ENCODE data around the gene SYT7.

The SYT7 gene

DNA sequence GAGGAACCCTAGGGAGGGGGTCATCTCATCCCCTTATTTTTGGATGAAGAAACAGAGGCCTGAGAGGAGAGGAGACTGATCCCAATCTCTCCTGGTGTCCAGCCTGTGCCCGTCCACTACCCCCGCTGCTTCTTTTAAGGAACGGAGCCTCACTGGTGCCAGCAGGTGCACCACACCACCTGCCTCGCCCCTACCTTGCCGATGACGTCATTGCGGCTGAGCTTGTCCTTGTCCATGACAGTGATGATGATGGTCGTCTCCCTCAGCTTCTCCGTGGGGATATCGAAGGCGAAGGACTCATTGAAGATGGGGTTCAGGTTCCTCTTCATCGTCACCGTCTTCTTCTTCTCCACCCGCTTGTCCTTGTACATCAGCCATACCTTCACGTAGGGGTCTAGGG, 58.0 kb downstream of the SYT7 start:
- in situ Hi-C loops (cut with HindIII; ENCODE audit: low sequenced_read_pairs): no loop called here

DNA sequence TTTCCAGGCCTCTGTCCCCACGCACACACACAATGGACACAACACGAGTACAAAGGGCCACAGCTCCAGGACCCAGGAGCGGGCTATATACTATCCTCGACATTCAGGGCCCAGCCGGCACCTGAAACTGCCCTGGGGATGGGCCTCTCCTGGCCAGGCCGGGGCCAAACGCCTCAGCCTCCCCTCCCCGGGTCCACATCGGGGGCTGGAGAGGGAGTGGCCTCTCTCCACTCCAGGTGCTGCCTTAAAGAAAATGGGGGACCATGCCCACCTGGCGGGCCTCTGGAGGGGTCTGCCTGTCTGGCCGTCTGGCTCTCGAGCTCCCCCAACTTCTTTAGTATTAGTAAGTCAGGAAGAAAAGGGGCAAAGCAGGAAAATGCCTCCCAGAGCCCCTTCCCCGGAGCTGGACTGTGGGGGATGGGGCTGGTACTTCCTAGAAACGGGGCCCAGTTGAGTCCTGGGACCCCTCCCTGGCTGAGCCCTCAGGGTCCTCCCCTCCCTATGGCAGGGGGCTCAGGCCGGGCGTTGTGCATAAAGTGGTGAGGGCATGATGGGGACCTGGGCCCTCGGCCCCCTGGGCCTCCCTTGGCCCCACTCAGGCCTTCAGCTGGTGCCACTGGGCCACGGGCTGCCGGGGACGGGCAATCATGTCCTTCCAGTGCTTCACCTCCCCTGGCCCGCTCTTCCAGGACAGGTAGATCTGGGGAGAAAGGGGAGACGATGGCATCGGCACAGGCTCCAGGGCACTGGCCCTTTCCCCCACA, 62.7 kb downstream of the SYT7 start:
- in situ Hi-C loops (cut with HindIII; ENCODE audit: low sequenced_read_pairs): no loop called here

DNA sequence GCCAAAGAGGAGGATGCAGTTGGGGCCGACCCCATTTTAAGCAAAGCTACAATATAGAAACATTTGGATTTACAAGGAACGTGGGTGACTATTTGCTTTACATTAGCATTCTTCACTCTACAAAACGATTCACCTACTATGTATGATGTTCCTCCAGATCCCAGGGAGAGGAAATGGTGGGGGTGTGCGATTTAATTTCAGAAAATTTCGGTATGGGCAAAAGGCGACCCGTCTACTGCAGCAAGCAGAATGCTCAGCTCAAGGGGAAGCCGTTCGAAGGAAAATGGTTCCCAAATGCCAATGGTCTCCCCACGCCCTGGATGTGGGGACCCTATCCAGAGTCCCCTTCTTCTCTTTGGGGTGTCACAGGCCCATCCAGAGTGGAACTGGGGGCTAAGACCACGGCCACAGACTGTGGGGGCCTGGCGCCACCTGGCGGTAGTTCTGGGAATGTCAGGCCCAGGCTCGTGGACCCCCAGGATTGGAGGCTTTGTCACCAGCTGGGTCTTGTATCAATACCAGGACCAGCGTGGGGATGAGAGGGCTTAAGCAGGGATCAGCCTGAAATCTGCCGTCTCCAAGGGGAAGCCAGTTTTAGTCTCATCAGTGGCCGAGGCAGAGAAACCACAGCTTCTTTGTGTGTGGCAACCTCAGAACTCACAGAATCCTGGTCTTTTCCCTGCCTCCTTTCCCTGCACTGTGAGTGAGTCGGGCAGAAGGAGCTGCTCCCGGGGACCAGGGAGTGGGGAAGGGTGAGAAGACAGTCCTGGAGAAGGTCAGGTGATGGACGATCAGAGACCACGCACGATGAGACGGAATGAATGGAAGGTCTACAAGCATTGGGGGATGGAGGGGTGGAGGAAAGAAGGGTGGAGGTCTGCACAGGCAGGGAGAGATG, 64.0 kb downstream of the SYT7 start:
- in situ Hi-C loops (cut with HindIII; ENCODE audit: low sequenced_read_pairs): no loop called here

DNA sequence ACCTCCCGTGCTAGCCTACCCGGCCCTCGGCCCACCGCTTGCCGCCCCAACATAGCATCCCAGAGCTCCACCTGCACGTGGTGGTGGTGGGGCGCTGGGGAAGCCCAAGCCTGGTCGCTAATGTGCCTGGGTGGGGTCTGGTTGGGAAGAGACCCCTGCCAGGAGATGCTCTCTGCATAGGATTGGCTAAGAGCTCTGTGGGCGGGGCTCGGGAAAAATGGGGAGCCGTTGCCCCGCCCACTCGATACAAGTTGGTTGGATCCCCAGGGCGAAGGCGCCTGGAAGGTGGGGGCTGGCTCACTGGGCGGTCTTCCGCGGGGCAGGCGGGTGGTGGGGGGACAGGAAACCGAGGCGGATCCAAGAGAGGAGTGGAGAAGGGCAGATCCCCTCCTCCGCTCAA, 64.7 kb downstream of the SYT7 start:
- in situ Hi-C loops (cut with HindIII; ENCODE audit: low sequenced_read_pairs): no loop called here

DNA sequence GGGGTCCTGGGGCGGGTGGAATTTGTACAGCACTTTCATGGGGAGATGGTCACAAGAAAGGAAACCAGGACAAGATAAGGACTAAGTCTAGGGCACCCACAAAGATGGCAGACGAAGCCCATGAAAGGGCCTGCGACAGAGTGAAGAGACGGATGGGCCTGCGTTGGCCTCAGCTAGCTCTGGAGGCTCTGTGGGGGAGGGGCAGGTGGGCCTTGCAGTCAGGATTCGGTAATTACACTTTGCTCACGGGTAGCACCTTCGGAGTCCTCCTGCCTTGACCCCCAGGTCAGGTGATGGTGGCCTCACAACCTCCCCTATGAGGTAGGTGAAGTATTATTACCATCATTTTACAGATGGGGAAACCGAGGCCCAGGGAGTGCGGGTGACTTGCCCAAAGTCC, 65.2 kb downstream of the SYT7 start:
- in situ Hi-C loops (cut with HindIII; ENCODE audit: low sequenced_read_pairs): no loop called here

DNA sequence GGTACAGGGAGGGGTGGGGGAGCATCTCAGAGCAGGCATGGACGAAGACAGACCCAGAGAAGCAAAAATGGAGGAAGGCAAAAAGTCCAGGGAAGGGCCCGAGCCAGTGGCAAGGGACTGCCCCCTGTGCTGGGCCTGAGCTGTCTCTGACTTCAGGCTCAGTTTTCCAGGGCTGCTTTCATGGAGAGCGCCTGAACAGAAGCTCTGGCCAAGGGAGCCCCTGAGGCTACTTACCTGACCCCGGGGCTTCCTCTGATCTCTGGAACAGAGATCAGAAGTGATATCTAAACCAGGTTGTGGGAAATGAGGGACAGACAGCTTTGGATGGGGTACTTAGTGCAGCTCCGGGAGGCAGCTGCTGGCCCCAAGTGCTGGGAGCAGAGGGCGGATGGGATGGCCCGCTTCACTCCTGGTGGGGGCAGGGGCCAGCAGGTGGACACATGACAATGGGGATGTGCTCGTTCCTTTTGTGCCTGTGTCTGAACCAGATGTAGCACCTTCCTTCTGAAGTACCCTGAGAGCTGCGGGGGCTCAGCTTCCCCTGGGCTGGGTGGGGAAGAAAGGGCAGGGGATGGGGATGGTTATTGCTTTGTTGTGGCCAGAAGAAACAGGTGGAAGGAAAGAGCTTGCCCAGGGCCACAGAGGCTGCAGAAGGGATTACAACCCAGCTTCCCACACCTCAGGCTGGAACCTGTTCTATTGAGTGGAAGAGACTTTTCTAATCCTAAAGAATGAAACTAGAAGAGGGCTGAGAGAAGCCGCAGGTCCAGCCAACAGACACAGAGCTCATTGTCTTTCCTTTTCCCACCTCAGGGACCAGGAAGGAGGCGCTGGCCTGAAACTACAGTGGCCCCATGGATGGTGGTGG, 66.6 kb downstream of the SYT7 start:
- in situ Hi-C loops (cut with HindIII; ENCODE audit: low sequenced_read_pairs): no loop called here

DNA sequence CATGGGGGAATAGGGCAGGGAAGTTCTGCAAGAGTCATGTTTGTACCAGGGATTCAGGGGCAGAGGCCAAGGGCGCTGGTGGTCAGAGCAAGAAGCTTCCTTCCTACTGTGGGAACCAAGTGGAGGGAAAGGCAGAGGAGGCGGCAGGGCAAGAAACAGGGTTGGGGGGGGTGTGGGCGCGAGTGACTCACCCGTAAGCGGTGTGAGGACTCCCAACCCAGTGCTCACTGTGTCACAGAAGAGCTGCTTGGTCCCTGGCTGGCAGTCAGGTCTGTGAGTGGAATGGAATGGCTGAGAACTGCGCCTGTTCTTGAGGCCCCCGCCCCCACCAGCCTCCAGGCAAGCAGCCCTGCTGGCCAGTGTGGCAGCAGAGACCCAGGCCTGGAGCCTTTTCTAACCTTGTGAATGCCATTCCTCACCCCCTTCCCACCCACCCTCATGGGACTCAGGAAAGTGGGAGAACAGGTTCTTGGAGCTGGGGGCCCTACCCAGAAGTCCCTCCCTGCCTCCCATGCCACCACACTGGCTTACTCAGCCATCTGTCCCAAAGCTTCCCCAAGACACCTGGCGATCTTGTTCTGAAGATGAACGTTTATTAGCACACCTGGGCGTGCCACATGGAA, 67.6 kb downstream of the SYT7 start:
- in situ Hi-C loops (cut with HindIII; ENCODE audit: low sequenced_read_pairs): no loop called here

DNA sequence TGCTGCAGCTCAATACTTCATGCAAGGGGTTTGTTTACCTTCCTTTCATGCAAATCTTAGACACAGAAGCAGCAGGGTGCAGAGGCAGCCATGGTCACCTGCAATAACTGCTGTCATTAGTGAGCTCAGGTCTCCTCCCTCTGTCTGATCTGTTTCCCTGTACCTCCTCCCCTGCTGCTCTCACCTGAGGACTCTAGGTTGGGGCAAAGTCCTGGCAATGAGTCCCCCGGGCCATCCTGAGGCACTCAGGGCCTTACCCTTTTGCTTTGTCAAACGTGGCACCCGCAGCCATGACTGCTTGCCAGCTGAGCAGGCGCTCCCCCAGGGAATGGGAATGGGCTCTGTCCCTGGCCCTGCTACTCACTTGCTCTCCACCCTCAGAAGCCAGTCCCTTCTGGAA, 68.4 kb downstream of the SYT7 start:
- in situ Hi-C loops (cut with HindIII; ENCODE audit: low sequenced_read_pairs): no loop called here

DNA sequence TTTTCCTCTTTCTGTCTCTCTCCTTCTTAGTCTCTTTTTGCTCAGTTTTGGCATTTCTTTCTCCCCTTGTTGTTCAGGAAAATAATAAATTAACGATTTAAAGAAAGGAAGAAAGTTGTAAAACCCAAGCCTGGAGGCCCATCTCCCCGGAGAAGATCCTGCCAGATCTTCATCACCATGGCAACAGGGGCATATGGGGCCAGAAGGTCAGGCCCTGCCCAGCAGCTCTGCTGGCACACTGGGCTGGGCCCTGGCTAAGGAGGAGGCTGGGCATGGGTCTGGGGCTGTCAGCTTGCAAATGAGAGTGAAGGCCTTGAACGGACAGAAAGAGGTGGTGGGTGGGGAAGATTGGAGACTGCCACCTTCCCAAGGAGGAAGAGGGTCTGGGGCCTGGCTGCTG, 69.5 kb downstream of the SYT7 start:
- in situ Hi-C loops (cut with HindIII; ENCODE audit: low sequenced_read_pairs): no loop called here

DNA sequence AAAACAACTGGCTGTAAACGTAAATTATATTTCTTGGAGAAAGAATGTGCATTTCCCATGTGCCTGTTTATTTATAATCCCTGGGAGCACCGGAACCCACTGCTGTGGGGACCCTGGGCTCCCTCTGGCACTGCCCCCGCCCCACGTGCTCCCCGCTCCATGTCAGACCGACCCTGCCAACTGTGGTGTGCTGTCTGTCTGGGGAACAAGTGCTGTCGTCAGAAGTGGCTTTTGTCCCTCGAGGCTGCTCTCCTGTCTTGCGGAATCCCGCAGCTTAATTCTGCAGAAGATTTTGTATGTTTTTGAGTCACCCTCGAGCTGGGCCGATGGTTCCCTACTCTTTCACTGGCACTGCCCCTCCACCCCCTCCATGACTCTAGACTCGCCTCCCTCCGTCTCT, 69.9 kb downstream of the SYT7 start:
- in situ Hi-C loops (cut with HindIII; ENCODE audit: low sequenced_read_pairs): no loop called here

DNA sequence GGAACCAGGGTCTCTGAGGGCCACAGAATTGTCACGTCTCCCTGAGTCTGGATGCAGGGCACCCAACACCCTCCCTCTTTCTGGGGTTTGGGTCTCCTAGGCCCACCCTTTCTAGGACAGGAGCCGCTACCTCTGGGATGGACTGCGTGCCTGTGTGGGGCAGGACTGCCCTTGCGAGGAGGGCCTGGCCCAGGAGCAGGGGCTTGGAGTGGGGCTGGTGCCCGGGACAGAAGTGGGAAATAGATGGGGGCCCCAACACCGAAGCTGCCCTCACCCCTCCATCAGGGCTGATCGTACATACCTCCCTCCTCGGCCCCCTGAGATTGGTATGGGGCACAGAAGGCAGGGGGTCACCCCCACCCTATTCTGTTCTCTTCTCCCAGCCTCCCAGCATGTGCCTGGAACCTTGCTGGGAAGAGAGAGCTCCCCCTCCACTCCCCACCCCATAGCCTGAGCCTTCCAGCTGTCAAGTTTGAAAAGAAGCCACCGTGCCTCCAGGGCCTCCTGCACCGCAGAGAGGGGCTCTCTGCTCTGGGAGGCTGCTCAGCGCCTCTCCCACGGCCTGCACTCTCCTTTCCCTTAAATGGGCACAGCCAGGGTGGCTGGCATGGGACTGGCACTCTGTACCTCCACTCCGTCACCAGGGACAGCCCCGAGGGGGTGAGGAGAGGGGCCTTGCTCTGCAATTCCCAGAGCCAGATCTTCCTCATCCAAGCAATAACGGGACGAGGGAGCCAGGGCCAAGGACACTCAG, 70.5 kb downstream of the SYT7 start:
- in situ Hi-C loops (cut with HindIII; ENCODE audit: low sequenced_read_pairs): no loop called here

DNA sequence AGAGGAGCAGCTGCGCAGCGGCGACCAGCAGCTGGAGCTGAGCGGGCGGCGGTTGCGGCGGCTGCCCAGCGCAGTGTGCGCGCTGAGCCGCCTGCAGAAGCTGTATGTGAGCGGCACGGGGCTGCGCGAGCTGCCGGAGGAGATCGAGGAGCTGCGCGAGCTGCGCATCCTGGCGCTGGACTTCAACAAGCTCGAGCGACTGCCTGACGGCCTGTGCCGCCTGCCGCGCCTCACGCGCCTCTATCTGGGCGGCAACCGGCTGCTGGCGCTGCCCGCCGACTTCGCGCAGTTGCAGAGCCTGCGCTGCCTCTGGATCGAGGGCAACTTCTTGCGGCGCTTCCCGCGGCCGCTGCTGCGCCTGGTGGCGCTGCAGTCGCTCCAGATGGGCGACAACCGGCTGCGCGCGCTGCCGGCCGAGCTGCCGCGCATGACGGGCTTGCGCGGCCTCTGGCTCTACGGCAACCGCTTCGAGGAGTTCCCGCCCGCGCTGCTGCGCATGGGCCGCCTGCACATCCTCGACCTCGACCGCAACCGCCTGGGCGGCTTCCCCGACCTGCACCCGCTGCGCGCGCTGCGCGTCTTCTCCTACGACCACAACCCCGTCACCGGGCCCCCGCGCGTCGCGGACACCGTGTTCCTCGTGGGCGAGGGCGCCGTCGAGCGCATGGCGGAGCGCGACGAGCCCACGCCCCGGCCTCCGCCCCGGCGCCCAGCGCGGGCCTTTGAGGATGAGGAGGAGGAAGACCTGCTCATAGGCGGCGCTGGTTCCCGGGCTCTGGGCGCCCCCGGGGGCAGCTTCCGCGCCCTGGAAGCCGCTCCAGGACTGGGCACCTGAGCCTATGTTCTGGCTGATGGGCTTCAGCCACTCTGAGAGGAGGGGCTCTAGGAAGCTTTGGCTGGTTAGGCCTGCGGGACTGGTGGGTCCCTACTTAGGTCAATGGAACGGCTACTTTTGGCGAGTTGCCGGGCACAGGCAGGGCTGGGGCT, 71.5 kb downstream of the SYT7 start:
- in situ Hi-C loops (cut with HindIII; ENCODE audit: low sequenced_read_pairs): no loop called here

DNA sequence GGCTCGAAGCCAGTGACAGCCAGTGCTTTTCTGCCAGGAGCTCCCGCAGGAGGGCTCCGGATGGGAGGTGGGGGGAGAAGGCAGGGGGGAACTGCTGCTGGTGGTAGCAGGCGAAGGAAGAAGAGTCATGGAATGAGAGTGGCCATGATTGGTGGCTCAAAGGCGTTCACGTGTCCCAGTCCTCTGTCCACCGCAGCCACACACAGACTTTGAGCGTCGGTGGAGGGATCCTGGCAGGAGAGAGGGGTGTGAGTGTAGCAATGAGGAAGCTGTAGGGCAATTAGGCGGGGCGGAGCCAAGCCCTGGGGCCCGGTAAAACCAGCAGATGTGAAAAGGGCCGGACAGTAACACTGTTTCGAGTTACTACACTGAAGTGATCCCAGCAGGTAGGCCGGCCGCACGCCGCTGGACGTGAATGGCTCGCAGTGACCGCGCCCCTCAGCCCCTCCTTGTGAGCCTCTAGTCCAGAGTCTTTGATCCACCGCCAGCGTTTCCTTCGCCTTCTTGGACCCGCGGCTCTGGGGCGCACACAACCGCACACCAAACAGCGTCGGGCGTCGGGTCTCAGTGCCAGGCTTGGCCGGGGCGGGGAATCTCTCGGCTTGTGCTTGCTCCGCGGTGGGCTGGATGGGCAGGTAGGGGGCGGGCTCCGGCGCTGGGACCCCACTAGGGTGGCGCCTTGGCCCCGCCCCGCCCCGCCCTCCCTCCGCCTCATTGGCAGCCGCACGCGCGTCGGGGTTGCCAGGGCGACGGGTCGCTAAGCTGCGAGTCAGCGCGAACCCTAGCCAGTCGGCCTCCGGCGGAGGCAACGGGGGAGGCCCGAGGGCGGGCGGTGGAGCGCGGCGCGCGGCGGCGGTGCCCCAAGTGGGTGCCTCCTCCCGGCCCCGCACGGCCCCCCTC, 72.7 kb downstream of the SYT7 start, which contains the start of gene LRRC10B:
TSS of gene LRRC10B (plus strand) at position 788 of the 900 bp plus-strand sequence. CDS start 250 bp downstream, outside the sequence.
- in situ Hi-C loops (cut with HindIII; ENCODE audit: low sequenced_read_pairs): no loop called here

DNA sequence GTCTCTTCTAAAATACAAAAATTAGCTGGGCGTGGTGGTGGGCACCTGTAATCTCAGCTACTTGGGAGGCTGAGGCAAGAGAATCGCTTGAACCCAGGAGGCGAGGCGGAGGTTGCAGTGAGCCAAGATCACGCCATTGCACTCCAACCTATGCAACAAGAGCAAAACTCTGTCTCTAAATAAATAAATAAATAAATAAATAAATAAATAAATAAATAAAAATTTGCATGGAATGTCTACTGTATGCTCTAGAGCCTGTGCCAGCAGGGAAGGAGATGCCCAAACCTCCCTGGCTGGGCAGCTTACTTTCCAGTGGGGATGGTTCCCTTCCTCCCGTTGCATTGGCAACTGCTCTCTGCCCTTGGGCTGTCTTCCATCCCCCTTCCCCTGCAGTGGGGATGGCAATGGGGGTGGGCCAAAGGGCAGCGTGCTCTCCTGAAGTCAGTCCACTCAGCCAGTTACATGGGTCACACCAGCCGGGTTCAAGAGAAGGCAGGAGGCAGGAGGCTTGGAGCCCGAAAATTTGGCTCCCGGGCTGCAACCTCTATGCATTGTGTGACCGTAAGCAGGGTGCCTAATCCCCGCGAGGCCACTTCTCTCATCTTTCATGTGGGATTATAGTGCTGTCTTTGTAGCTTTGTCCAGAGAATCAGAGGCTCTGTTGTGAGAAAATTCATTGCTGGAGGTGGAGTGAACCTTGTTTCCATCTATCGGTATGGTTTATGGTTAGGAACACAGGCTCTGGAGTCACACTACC, 73.7 kb downstream of the SYT7 start:
- in situ Hi-C loops (cut with HindIII; ENCODE audit: low sequenced_read_pairs): no loop called here

DNA sequence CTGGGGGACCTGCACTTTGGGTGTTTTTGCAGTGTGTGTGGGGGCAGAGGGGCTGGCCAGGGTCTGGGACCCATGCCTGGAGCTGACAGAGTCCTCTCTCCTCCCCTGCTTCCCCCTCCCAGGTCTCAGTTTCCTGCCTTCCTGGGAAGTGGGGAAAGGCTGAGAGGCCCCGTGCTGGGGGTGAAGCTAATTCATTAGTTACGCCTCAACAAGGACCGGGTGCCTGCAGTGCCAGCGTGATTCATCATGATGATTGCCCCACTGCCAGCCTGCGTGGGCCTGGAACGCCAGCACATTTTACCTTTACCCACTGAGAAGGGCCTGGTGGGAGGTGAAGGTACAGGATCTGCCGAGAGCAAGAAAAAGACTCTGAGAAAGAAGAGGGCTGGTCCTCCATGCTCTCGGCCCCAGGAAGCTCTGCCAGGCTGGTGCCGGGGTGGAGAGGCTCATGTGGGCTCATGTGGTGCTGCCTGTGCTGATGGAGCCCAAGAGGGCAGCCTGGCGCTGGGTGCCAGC, 75.2 kb downstream of the SYT7 start:
- in situ Hi-C loops (cut with HindIII; ENCODE audit: low sequenced_read_pairs): no loop called here

DNA sequence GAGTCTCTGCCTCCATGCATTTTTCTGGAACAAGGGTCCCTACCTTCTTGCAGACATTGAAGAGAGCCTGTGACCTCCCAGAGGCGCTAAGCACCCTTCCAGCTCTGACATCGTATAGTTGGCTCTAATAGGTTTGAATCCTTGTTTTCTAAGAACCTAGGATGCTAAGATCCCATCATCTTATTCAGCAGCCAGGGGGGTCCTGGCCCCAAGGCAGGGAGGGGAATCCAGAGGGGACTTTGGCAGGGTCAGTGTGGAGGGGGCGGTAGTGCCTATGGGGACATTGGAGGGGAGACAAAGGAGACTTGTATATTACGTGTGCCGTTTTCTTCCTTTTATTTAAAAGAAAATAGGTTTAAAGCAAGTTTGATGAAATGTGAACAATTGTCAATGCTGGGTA, 75.8 kb downstream of the SYT7 start:
- in situ Hi-C loops (cut with HindIII; ENCODE audit: low sequenced_read_pairs): no loop called here

All from DLD1 (cell line).